Fibroblast of skin of right biceps (primary cell): ENCODE results near the gene SCAPER.

Experiments used
- DNase-seq: peaks from one replicate; pipeline ENCODE4 v3.0.0-alpha.2; 2013

Gene SCAPER

DNA sequence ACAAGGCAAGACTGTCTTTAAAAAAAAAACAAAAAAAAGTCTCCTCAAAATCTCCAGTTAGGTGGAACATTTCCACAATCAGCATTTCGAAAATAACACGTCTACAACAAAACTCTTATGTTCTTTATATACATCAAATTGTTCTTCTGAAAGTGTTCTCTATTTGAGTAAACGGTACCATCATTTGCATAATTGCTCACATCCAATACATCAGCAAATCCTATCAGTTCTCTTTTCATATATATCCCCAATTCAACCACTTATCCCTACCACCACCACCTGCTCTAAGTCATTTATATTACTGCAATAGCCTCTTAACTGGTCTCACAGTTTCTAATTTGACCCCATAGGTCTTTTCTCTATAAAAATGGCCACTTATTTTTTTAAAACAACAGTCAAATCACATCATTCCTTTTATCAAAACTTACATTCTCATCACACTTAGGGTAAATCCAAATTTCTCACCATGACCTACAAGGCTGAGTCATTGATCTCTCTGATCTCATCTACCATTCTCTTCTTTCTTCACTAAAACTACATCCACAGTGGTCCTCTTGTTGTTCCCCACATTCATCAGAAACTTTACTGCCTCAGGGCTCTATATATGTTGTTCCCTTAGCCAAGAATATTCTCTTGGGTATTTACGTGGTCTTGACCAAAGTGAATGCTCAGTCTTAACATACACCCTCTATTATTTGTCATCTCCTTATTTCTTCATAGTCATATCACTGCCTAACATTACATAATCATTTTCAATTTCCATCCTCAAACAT, 237.0 kb downstream of the SCAPER start:
- no peak for DNase-seq

DNA sequence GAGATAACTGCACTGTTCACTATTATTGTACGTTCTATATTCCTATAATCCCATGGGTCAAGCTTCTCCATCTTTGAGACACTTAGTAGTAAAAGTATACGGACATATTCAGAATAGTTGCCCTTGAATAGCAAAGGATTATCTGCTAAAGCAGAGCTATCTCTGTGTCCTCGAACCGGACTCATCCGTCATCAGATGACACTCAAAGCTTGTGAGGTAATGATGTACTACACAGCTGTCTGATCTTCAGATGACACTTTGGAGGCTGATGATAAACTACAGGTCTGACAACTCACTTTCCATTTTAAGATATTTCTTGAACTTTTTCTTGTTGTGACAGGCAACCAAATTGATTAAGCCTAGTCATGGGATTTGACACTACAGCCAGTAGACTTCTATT, 240.2 kb downstream of the SCAPER start:
- DNase-seq: no peak

DNA sequence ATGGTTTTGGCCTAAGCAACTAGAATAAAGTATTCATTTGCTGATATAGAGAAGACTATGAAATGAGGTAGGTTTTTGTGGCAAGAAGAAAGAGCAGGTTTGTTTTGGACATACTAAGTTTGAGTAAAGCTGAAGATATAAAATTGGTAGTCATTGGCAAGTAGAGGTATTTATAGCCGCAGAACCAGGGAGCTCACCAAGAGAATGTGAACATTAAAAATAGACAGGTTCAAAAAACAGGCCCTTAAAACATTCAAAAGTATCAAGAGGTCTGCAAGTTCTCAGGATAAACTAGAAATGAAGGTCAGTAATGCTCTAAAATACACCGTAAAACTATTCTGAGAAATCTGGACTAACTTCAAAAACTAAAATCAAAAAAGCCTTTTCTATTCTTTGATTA, 240.7 kb downstream of the SCAPER start:
- DNase-seq: no peak

DNA sequence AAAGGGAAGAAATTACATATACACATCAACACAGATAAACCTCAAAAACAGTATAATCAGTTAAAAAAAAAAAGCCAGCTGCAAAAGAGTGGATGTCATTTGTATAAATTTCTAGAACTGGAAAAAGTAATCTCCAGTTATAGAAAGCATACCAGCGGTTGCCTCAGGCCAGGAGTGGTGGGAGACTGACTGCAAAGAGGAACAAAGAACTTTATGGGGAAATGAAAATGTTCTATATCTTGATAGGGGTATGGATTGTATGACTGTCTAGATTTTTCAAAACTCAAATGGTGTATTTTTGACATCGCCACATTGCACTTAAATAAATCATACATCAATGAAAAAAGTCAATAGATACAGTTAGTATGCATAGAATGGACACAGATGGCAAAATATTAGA, 241.6 kb downstream of the SCAPER start:
- no peak for DNase-seq

DNA sequence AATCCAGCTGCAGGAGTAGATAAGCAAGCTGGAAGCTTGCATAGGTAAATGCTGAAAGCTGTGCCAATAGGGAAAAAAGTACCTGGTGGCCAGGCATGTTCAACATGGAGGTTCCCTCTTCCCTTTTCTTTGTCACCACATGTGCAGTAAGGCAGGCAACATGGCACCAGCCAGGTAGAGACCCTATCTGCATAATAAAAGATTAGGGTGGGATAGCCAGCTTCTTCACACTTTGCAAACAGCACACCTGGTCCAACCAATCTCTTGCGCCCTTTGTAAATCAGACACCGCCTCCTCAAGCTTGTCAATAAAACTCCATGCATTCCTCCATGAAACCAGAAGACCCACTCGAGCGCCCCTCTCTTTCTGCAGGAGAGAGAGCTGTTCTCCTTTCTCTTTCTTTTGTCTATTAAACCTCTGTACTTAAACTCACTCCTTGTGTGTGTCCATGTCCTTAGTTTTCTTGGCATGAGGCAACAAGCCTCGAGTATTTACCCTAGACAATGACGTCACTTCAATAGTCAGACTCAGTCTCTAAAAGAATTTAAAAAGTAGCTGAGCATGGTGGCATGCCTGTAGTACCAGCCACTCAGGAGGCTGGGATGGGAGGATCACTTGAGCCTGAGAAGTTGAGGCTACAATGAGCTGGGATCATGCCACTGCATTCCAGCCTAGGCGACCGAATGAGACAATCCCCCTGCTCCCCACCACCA, 256.3 kb downstream of the SCAPER start:
- DNase-seq: no peak

DNA sequence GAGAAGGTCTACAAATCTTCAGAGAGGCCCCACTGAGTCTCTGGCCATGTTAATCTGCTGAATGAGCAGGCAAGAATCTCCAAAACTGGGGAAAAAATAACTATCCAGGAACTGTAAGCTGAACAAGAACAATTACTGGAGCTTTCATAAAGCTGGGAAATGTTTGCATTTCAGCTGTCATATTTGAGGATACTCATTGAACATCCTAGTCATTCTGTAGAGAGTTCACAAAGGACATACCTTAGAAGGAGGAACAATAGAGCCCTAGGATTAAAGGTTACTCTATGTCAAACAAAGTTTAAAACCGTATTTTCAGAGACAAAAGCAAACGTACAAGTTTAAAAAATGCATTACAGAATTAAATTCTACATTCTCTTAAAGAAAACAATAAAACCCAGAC, 257.5 kb downstream of the SCAPER start:
- DNase-seq: no peak

DNA sequence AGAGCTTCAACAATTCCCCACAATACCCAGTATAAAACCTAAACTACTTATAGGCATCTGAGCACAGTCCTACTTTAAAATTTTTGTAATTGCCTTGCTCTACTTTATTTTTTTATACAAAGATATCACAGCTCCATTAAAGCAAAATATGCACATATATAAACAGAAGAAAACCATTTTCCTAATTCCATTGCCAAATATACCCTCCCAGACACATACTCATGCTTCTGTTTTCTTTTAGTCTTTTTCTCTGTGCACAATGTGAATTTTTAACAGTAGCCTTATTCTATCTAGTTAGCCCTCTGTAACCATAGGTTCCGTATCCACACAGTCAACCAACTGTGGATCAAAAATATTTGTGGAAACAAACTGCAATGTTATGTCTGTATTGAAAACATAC, 260.5 kb downstream of the SCAPER start:
- DNase-seq: no peak

DNA sequence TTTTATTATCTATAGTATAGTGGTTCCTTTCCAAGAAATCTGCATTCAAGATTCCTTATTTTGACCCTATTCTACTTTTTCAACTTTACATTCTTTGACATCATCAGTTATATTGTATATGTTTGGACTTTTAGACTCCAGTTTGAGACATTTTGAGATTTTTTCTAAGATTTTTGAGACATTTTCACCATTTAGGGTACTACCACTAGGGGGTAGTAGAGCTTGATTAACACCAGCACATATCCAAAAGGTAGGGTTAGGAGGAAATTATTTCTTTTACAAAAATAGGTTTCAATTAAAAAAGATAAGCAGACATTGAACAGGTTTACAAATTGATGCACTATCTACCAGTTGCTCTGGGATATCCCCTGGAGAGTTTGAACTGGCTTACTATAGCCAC, 262.5 kb downstream of the SCAPER start:
- DNase-seq: no peak

DNA sequence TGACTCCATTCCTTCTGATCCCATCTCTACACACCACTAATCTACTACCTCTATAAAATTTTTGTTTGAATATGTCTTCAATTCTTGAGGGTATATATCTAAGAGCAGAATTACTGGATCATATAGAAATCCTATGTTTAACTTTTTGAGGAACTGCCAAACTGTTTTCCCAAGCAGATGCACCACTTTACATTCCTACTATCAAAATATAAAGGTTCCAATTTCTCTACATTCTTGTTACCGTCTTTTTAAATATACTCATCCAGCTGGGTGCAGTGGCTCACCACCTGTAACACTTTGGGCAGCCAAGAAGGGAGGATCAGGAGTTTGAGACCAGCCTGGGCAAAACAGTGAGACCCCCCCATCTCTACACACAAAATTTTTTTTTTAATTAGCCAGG, 268.0 kb downstream of the SCAPER start:
- no peak for DNase-seq

DNA sequence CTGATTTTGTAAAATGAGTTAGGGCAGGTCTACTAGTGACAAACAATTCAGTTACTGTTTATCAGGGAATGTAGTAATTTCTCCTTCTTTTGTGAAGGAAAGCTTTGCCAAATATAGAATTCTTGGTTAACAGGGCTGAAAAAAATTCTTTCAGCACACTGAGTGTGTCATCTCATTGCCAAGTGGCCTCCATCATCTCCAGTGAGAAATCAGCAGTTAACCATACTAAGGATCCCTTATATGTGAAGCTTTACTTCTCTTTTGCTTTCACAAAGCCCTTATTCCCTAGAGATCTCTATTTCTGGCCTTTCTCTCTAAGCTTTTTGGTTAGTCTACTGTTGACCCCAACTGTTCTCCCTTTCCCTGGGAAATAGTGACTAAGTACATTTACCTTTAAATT, 269.1 kb downstream of the SCAPER start:
- DNase-seq: peak; percentile 10

DNA sequence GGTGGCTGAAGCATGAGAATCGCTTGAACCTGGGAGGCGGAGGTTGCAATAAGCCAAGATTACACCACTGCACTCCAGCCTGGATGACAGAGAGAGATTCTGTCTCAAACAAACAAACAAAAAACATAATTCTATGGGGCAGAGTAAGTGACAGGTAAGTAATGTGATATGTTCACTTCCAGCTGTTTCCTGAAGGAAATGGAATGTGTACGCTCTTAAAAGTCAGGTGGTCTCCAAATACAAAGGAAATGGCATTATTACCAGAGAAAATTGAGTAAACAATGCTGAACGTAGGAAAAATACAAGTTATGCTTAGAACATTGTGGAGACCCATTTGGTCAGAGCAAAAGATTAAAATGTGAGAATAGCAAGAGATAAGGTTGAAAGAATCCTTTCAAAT, 278.5 kb downstream of the SCAPER start:
- no peak for DNase-seq

DNA sequence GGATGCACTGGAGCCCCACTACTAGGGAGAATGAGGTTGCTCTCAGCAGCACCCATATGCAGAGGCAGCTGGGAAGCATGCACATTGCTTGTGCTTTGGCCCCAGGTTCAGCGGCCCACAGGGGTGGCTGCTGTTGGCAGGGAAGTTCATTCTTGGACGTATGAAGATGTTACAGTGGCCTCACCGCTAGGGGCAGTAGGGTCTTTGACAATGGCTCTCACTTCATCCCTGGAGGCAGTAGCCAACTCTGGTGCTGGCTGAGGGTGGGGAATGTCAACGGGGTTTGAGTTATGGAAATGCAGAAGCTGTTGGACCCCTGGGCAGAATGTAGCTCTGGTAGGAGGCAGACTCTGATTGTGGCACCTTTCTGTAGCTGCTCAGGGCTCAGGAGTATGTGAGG, 279.9 kb downstream of the SCAPER start:
- no peak for DNase-seq

DNA sequence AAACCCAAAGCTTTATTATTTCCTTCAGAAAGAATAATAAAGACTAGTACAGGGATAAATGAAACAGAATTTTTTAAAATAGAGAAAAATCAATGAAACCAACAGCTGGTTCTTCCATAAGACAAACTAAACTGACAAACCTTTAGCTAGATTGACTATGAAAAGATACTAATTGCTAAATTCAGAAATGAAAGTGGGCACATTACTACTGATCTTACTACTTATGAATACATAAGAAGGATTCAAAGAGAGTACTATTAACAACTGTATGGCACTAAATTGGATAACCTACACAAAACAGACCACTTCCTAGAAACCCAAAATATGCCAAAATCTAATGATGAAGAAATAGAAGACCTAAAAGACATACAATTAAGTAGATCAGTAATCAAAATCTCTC, 290.4 kb downstream of the SCAPER start:
- no peak for DNase-seq

DNA sequence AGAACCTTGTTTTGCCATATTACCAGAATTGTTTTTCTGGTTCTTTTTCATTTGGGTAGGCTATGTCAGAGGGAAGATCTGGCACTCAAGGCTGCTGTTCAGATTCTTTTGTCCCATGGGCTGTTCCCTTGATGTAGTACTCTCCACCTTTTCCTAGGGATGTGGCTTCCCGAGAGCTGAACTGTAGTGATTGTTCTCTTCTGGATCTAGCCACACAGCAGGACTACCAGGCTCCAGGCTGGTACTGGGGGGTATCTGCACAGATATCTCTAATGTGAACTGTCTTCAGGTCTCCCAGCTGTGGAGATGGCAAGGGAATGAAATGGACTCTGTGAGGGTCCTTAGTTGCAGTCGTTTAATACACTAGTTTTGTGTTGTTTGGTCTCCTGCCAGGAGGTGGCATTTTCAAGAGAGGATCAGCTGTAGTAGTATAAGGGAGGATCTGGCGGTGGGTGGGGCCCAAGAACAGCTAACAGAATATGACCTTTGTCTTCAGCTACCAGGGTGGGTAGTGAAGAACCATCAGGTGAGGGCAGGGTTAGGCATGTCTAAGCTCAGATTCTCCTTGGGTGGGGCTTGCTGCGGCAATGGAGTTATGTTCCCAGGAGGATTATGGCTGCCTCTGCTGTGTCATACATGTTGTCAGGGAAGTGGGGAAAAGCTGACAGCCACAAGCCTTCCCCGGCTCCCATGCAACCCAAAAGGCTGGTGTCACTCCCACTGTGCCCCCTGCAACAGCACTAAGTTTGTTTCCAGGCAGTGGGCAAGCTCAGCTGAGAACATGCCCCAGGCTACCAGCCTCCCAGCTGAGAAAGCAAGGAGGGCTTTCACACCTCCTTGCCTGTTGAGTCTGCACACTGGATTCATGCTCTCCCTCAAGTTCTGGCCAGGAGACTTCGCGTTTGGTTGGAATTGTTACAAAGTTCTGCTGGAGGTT, 316.1 kb downstream of the SCAPER start:
- no peak for DNase-seq

DNA sequence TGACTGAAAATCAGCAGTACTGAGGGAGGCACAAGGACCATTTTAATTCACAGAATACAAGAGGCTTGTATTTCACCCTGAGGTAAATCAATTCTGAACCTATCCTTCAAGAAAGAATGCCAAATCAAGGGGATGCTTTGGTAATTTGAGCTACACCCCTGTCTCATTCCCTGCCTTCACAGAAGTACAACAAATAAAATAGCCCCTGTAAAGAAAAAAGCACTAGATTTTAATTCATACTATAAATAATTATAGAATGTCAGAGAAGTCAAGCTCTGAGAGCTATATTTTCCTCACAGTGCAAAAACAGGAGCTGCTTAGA, 319.6 kb downstream of the SCAPER start:
- DNase-seq: no peak

DNA sequence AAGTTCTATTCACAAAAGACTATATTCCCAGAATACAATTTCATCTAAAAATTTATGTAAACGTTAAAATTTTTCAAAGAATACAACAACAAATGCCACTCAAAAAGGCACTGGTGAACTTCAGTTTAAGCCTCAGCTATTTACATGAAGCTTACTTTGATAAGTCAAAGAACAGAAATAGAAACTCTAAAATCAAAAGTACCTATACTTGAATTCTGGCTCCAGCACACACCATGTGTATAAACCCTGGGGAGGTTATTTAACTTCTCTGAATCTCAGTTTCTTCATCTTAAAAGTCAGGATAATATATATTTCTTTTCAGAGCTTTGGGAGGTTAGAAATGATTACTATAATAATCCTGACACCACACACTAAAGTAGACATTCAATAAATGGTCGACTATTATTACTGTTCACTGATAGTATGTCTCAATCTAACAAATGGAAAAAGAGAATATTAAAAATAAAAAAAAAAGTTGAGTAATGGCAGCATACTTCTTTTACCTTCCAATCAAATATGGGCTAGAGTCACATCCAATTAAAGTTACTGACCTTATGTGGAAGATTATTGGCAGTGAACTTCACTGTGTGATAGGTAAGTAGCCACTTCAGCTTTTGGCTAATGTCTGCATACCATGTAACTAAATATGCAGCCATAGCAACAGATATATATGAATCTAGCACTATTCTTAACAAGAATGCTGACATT, 320.1 kb downstream of the SCAPER start:
- no peak for DNase-seq

DNA sequence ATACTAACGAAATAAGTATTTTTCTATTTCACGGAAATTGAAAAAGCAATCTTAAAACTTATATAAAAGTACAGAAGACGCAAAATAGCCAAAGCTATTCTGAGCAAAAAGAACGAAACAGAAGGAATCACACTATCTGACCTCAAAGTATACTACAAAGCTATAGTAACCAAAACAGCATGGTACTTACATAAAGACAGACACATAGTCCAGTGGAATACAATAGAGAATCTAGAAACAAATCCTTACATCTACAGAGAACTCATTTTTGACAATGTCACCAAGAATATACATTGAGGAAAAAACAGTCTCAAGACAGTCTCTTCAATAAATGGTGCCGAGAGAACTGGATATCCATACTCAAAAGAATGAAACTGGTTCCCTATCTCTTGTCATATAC, 322.6 kb downstream of the SCAPER start:
- DNase-seq: no peak

DNA sequence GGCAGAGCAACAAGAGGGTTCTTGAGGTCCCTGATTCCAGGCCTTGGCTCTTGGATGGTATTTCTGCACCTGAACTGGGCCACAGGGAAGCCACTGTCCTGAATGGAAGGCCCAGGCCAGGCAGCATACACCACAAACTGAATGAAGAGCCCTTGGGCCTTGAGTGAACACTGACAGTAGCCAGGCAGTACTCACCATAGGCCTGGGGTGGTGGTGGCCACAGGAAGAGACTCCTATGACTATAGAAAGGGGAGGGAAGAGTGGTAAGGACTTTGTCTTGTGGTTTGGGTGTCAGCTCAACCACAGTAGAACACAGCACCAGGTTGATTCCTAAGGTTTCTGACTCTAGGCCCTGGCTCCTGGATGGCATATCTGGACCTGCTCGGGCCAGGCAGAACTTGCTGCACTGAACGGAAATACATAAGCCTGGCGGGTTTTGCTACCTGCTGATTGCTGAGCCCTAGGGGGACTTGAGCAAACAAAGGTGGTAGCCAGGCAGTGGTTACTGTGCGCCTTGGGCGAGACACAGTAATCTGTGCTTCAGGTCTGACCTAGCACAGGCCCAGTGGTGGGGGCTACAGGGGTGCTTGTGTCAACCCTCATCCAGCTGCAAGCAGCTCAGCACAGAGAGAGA, 327.1 kb downstream of the SCAPER start:
- DNase-seq: no peak

DNA sequence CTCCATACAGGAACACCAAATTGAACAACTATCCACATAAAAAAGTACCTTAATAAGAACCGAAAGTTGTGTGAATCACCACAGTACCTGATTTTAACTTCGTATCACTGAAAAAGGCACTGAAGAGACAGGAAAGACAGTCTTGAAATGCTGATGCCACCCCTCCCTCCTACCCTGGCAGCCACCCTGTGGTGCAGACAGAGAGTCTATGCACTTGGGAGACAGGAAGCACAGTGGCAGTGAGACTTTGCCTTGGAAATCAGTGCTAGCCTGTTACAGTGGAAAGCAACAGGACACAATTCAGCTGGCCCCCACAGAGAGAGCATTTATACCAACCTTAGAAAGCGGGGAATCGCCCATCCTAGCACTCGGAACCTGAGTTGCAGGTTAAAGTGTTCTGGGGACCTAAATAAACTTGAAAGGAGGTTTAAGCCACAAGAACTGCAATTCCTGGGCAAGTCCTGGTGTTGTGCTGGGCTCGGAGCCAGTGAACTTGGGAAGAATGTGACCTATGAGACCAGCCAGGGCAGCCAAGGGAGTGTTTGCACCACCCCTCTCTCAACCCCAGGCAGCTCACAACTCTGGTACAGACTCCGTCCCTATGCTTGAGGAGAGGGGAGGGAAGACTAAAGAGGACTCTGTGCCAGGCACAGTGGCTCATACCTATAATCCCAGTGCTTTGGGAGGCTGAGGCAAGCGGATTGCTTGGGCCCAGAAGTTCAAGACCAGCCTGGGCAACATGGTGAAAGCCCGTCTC, 328.4 kb downstream of the SCAPER start:
- peak; percentile 35 for DNase-seq

DNA sequence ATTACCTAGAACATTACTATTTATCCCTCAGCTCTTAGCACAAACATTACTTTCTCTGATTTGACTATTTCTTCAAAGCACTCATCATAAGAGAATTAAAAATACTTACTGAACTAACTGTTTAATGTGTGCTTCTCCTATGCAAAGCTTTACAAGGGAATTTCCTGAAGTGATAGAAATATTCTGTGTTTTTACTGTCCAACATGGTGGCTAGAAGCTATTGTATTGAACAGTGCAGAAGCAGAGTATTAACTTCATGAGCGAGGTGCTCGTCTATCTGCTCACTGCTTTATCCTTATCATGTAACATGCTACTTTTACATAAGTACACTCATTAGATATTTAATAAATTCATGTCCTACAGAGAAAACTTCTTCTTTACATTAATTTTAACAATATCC, 329.5 kb downstream of the SCAPER start:
- DNase-seq: no peak

DNA sequence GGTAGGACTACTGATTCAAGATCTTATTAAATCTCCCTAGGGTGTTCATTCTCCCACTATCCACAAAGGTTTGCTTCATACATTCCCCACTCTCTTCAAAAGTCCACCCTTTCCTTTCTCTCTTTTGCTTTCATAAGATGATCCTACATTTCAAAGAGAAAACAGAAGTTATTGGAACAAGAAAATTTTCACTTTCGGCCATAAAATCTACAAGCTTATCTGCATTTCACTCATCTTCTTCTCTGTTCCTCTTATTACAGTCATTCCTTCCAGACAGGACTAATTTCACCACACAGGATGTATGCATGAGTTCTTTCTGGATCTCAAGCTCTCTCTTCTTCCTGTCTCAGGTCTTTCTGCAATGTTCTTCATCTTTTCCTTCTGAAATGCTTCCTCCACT, 329.9 kb downstream of the SCAPER start:
- DNase-seq: no peak

DNA sequence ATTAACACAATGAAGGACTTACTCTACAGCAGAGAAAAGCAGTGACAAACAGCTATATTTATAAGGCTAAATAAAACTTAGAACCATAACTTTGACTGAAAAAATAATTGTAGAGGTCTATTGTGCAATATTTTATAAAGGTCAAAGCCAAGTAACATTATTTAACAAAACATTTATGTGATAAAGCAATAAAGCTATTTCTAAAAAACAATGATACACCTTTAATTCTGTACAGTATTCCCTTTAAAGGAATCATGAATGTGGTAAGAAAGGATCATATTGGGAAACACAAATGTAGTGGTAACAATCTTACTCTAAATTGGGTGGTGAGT, 332.2 kb downstream of the SCAPER start:
- DNase-seq: no peak
